A549 treated with ZK216348 at 1 μM for 4 hours (cell line): ENCODE data around the gene ISLR. TPM values are rescaled to one million over a fixed set of nuclear protein-coding genes. Genes with fewer than 3 reads are reported as not detected.

Experiments
- total RNA-seq: library from RNA; stranded (reverse); fragments of 200-300 nt; extraction: Qiagen RNA extraction; gene quantifications from 5 replicates; pipeline ENCODE4 v1.2.3, GENCODE V29; 2022; ENCODE audit warnings: low read depth

ISLR gene
- 0.24 to 0.41 TPM (median 0.33 TPM) in 4 of 5 replicates, not detected in the other for total RNA-seq

GRCh38 chr15:74173380-74174218 lies at the start of gene ISLR:
Gene ISLR, plus strand, starts transcription at chr15:74173710. Its CDS starts 1,149 bp downstream, at chr15:74174859.

GRCh38 chr15:74130155-74130848 lies 43.2 kb upstream of the ISLR start, which contains the start of gene ISLR2:
Gene ISLR2, plus strand, starts transcription at chr15:74130586. Its CDS starts 2,169 bp downstream, at chr15:74132755.

GRCh38 chr15:74202452-74203401 lies 29.2 kb downstream of the ISLR start, which contains the start of gene STRA6:
Gene STRA6, minus strand, starts transcription at chr15:74202787. Its CDS starts 520 bp downstream, at chr15:74202267.

Other genes starting within 250 kb of the ISLR start
- gene LOXL1, start 247.2 kb upstream of the ISLR start, total RNA-seq: 0.34 to 1.7 TPM (median 0.55 TPM) in 5 replicates
- 7.5 to 13.3 TPM (median 11.3 TPM) in 5 replicates for gene STOML1, start 181.4 kb upstream of the ISLR start, total RNA-seq
- 10.4 to 16.4 TPM (median 14.7 TPM) in 5 replicates for gene PML, start 179.0 kb upstream of the ISLR start, total RNA-seq
- 0.06 TPM in 1 of 5 replicates, not detected in the others for gene GOLGA6A, start 91.2 kb upstream of the ISLR start, total RNA-seq
- gene ISLR2, start 43.1 kb upstream of the ISLR start, total RNA-seq: 0.07 to 0.26 TPM (median 0.21 TPM) in 5 replicates
- gene STRA6, start 29.1 kb downstream of the ISLR start, total RNA-seq: 39.9 to 95.5 TPM (median 71.4 TPM) in 5 replicates
- gene CCDC33, start 62.6 kb downstream of the ISLR start, total RNA-seq: 5.7 to 8.6 TPM (median 7.2 TPM) in 5 replicates
- gene CYP11A1, start 193.9 kb downstream of the ISLR start, total RNA-seq: not detected in 5 replicates